ENCODE measurements around the gene ZNF337. TPM values are rescaled to one million over a fixed set of nuclear protein-coding genes. Genes with fewer than 3 reads are reported as not detected.
"Not testable (repeated sequence)": the region's sequence is repeated elsewhere in the genome, so short reads cannot be mapped to it uniquely, and the experiment has no call there.

The ZNF337 gene
- total and polyA plus RNA-seq, 2 donors (not counting 1 experiment from before 2014, with no cell fraction given) = 16.2 to 24.7 TPM

DNA sequence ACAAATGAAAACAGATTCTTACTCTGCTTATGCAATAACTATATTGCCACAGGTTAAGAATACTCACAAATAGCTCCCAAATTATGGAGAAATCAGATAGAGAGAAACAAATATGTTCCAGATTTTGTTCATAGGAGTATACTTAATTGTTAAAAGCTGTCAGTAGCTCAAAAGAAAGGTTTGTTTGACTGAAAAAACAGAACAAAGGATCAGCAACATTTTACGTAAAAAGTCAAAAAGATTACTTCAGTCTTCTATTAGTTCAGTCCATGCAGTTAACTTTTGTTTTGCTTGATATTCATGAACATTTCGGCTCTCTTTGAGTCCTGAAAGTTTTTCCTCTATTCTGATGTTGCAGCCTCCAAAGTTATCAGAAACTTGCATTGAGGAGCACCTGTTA lies 59.4 kb downstream of the ZNF337 start:
- CTCF ChIA-PET = no interaction called here
- Histone ChIP-seq H3K4me3 (ENCODE audit: control extremely low read depth in 1 of 5, extremely low read depth in 1 of 5, insufficient read depth in 1 of 5, low read depth in 2 of 5, low read length in 4 of 5) (no peak overlapping the region), H2AFZ (ENCODE audit: insufficient read depth, low read depth, low read length, poor library complexity, severe bottlenecking) (no peak overlapping the region), H4K20me1 (ENCODE audit: control insufficient read depth, insufficient read depth, low read length, poor library complexity, severe bottlenecking) (no peaks in the 10 kb centered on the region), H3K4me1 (ENCODE audit: control insufficient read depth in 2 of 2, insufficient read depth in 2 of 2, low read length in 2 of 2) (no peaks in the 10 kb centered on the region), H3K27me3 (replicated peaks in 1 of 4; ENCODE audit: control extremely low read depth in 1 of 4, control insufficient read depth in 3 of 4, insufficient read depth in 4 of 4, low read length in 3 of 4) (no peaks in the 10 kb centered on the region), H3K9ac (ENCODE audit: low read length) (no peak overlapping the region), H3K36me3 (replicated peaks in 1 of 2; ENCODE audit: control extremely low read depth in 1 of 2, control insufficient read depth in 1 of 2, extremely low read depth in 1 of 2, insufficient read depth in 2 of 2, low read length in 1 of 2) (no peaks in the 10 kb centered on the region), H3K9me3 (ENCODE audit: control extremely low read depth in 1 of 3, control insufficient read depth in 2 of 3, insufficient read depth in 1 of 3, low read length in 2 of 3) (peaks cover 0 to 8% (median 1%) of the 10 kb centered on the region in 3 donors), H3K27ac (ENCODE audit: low read length in 2 of 2) (no peak overlapping the region), H3K79me2 (ENCODE audit: control insufficient read depth, insufficient read depth, low read length) (peaks cover 4% of the 10 kb centered on the region), H3K4me2 (replicated peaks; ENCODE audit: low read depth, low read length, poor library complexity, severe bottlenecking) (no peak overlapping the region)
- ATAC-seq (ENCODE audit: low read depth) = no peak
- H3K4me1 Mint-ChIP-seq = no peaks in the 10 kb centered on the region
- intact Hi-C loops (cut with micrococcal nuclease) = no loop called here
- POLR2A ChIA-PET = no interaction called here
- H3K27ac Mint-ChIP-seq = no peak overlapping the region
- 100% methylated on average over 1 of the region's 2 CpGs for WGBS (ENCODE audit: insufficient coverage)
- TF ChIP-seq, protein P1, sequence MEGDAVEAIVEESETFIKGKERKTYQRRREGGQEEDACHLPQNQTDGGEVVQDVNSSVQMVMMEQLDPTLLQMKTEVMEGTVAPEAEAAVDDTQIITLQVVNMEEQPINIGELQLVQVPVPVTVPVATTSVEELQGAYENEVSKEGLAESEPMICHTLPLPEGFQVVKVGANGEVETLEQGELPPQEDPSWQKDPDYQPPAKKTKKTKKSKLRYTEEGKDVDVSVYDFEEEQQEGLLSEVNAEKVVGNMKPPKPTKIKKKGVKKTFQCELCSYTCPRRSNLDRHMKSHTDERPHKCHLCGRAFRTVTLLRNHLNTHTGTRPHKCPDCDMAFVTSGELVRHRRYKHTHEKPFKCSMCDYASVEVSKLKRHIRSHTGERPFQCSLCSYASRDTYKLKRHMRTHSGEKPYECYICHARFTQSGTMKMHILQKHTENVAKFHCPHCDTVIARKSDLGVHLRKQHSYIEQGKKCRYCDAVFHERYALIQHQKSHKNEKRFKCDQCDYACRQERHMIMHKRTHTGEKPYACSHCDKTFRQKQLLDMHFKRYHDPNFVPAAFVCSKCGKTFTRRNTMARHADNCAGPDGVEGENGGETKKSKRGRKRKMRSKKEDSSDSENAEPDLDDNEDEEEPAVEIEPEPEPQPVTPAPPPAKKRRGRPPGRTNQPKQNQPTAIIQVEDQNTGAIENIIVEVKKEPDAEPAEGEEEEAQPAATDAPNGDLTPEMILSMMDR (IDR thresholded peaks at IDR 0.05) = no peak
- no peak for TF ChIP-seq EZH2 (IDR thresholded peaks at IDR 0.05; ENCODE audit: borderline replicate concordance, insufficient read depth, low read depth, low read length, poor library complexity, severe bottlenecking)
- no peaks in the 10 kb centered on the region for H3K27me3 Mint-ChIP-seq
- no peak for DNase-seq
- no peaks in the 10 kb centered on the region for H3K9me3 Mint-ChIP-seq (ENCODE audit: insufficient read depth)
- H3K4me3 Mint-ChIP-seq = no peak overlapping the region

- no peaks in the 10 kb centered on the region for H3K27me3 ChIP-seq (replicated peaks in 1 of 4; ENCODE audit: control extremely low read depth in 1 of 4, control insufficient read depth in 3 of 4, insufficient read depth in 4 of 4, low read length in 3 of 4)
- peaks cover 0 to 8% (median 1%) of the 10 kb centered on the region in 3 donors for H3K9me3 ChIP-seq (ENCODE audit: control extremely low read depth in 1 of 3, control insufficient read depth in 2 of 3, insufficient read depth in 1 of 3, low read length in 2 of 3)
- intact Hi-C loops (cut with micrococcal nuclease) = no loop called here
- H3K4me2 ChIP-seq (replicated peaks; ENCODE audit: low read depth, low read length, poor library complexity, severe bottlenecking) = no peak overlapping the region
- H3K36me3 ChIP-seq (replicated peaks in 1 of 2; ENCODE audit: control extremely low read depth in 1 of 2, control insufficient read depth in 1 of 2, extremely low read depth in 1 of 2, insufficient read depth in 2 of 2, low read length in 1 of 2) = no peaks in the 10 kb centered on the region
- H3K9ac ChIP-seq (ENCODE audit: low read length) = no peak overlapping the region
- Mint-ChIP-seq H3K27me3 (no peaks in the 10 kb centered on the region), H3K4me3 (no peak overlapping the region), H3K9me3 (ENCODE audit: insufficient read depth) (no peaks in the 10 kb centered on the region), H3K27ac (no peak overlapping the region), H3K4me1 (no peaks in the 10 kb centered on the region)
- ChIA-PET CTCF (interaction anchor here (0.6 kb wide), 1 partner anchor 8 kb away, joined by 3 read pairs; no protein-coding TSS in a partner anchor), POLR2A (no interaction called here)
- no peaks in the 10 kb centered on the region for H3K4me1 ChIP-seq (ENCODE audit: control insufficient read depth in 2 of 2, insufficient read depth in 2 of 2, low read length in 2 of 2)
- H3K79me2 ChIP-seq (ENCODE audit: control insufficient read depth, insufficient read depth, low read length) = peaks cover 4% of the 10 kb centered on the region
- no peak overlapping the region for H3K4me3 ChIP-seq (ENCODE audit: control extremely low read depth in 1 of 5, extremely low read depth in 1 of 5, insufficient read depth in 1 of 5, low read depth in 2 of 5, low read length in 4 of 5)
- no peak overlapping the region for H3K27ac ChIP-seq (ENCODE audit: low read length in 2 of 2)
- TF ChIP-seq, protein P1 (IDR thresholded peaks at IDR 0.05) = no peak
- no peak for TF ChIP-seq EZH2 (IDR thresholded peaks at IDR 0.05; ENCODE audit: borderline replicate concordance, insufficient read depth, low read depth, low read length, poor library complexity, severe bottlenecking)
- 100% methylated on average over 2 of the region's 5 CpGs for WGBS (ENCODE audit: insufficient coverage)
- no peak overlapping the region for H2AFZ ChIP-seq (ENCODE audit: insufficient read depth, low read depth, low read length, poor library complexity, severe bottlenecking)
- DNase-seq = no peak
- no peaks in the 10 kb centered on the region for H4K20me1 ChIP-seq (ENCODE audit: control insufficient read depth, insufficient read depth, low read length, poor library complexity, severe bottlenecking)
- ATAC-seq (ENCODE audit: low read depth) = no peak
These were observed 63.5 kb downstream of the ZNF337 start for GRCh38 chr20:25632940-25633790.

GRCh38 chr20:25630615-25631014 lies 66.0 kb downstream of the ZNF337 start:
- DNase-seq; H3K36me3 ChIP-seq (replicated peaks in 1 of 2; ENCODE audit: control extremely low read depth in 1 of 2, control insufficient read depth in 1 of 2, extremely low read depth in 1 of 2, insufficient read depth in 2 of 2, low read length in 1 of 2); H3K9me3 ChIP-seq (ENCODE audit: control extremely low read depth in 1 of 3, control insufficient read depth in 2 of 3, insufficient read depth in 1 of 3, low read length in 2 of 3); H3K4me3 ChIP-seq (ENCODE audit: control extremely low read depth in 1 of 5, extremely low read depth in 1 of 5, insufficient read depth in 1 of 5, low read depth in 2 of 5, low read length in 4 of 5); H3K9me3 Mint-ChIP-seq (ENCODE audit: insufficient read depth); H3K27ac Mint-ChIP-seq; H3K4me1 ChIP-seq (ENCODE audit: control insufficient read depth in 2 of 2, insufficient read depth in 2 of 2, low read length in 2 of 2); intact Hi-C loops (cut with micrococcal nuclease); H3K27me3 ChIP-seq (replicated peaks in 1 of 4; ENCODE audit: control extremely low read depth in 1 of 4, control insufficient read depth in 3 of 4, insufficient read depth in 4 of 4, low read length in 3 of 4); ATAC-seq (ENCODE audit: low read depth); CTCF ChIA-PET; POLR2A ChIA-PET; H3K4me2 ChIP-seq (replicated peaks; ENCODE audit: low read depth, low read length, poor library complexity, severe bottlenecking); H3K9ac ChIP-seq (ENCODE audit: low read length); H3K4me3 Mint-ChIP-seq; H3K27ac ChIP-seq (ENCODE audit: low read length in 2 of 2); H2AFZ ChIP-seq (ENCODE audit: insufficient read depth, low read depth, low read length, poor library complexity, severe bottlenecking); H3K27me3 Mint-ChIP-seq; H4K20me1 ChIP-seq (ENCODE audit: control insufficient read depth, insufficient read depth, low read length, poor library complexity, severe bottlenecking); H3K79me2 ChIP-seq (ENCODE audit: control insufficient read depth, insufficient read depth, low read length); H3K4me1 Mint-ChIP-seq: not testable (repeated sequence)
- WGBS (ENCODE audit: insufficient coverage) = no CpG with 5 or more reads among the region's 2 CpGs
